Esophagus squamous epithelium (tissue), 4 donors: Measurements from ENCODE around the gene ZNF575.

Experiments
- POLR2A ChIP-seq, 4 donors: fragments of 450-650 bp; IDR thresholded peaks; one replicate each; pipeline ENCODE4 v1.6.1; 2017; ENCODE audit warnings: antibody characterized with exemption in 4 of 4, mild to moderate bottlenecking in 4 of 4, moderate library complexity in 3 of 4
- TF ChIP-seq, protein P1 (sequence below), 6 experiments: fragments of 450-650 bp in 4 of 6; fragments of 200-600 bp in 2 of 6; sonication (generic) in 2 of 6; IDR thresholded peaks; one replicate each; pipeline ENCODE4 v1.5.1; 2016 to 2019; ENCODE audit warnings: antibody characterized with exemption in 6 of 6, mild to moderate bottlenecking in 4 of 6, moderate library complexity in 4 of 6

DNA sequence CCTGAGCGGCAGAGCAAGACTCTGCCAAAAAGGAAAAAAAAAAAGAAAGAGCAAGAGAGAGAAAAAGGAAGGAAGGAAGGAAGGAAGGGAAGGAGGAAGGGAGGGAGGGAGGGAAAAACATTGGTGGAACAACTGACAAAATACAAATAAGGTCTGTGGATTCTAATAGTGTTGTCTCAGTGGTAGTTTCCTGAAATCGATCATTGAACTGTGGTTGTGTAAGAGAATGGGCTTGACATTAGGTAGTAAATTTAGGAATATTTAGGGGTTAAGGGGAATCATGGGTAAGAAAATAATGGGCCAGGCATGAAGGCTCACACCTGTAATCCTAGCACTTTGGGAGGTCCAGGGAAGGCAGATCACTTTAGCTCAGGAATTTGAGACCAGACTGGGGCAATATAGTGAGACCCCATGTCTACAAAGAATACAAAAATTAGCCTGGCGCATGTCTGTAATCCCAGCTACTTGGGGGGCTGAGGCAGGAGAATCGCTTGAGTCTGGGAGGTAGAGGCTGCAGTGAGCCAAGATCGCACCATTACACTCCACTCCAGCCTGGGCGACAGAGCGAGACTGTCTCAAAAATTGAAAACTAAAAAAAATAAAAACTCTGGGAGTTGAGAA, 42.9 kb upstream of the ZNF575 start:
- TF ChIP-seq, protein P1, sequence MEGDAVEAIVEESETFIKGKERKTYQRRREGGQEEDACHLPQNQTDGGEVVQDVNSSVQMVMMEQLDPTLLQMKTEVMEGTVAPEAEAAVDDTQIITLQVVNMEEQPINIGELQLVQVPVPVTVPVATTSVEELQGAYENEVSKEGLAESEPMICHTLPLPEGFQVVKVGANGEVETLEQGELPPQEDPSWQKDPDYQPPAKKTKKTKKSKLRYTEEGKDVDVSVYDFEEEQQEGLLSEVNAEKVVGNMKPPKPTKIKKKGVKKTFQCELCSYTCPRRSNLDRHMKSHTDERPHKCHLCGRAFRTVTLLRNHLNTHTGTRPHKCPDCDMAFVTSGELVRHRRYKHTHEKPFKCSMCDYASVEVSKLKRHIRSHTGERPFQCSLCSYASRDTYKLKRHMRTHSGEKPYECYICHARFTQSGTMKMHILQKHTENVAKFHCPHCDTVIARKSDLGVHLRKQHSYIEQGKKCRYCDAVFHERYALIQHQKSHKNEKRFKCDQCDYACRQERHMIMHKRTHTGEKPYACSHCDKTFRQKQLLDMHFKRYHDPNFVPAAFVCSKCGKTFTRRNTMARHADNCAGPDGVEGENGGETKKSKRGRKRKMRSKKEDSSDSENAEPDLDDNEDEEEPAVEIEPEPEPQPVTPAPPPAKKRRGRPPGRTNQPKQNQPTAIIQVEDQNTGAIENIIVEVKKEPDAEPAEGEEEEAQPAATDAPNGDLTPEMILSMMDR (IDR thresholded peaks at IDR 0.05) = no peak
- no peak for TF ChIP-seq POLR2A (IDR thresholded peaks at IDR 0.05)
